Ecto neural progenitor cell (in vitro differentiated cells): ENCODE measurements around the gene CD58.
"Not testable (repeated sequence)": the region's sequence is repeated elsewhere in the genome, so short reads cannot be mapped to it uniquely, and the experiment has no call there.

ENCODE experiments used
- DNase-seq: peaks from one replicate; pipeline ENCODE4 v3.0.0-alpha.2; 2018; ENCODE audit warnings: low spot score

CD58 gene, protein sequence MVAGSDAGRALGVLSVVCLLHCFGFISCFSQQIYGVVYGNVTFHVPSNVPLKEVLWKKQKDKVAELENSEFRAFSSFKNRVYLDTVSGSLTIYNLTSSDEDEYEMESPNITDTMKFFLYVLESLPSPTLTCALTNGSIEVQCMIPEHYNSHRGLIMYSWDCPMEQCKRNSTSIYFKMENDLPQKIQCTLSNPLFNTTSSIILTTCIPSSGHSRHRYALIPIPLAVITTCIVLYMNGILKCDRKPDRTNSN

DNA sequence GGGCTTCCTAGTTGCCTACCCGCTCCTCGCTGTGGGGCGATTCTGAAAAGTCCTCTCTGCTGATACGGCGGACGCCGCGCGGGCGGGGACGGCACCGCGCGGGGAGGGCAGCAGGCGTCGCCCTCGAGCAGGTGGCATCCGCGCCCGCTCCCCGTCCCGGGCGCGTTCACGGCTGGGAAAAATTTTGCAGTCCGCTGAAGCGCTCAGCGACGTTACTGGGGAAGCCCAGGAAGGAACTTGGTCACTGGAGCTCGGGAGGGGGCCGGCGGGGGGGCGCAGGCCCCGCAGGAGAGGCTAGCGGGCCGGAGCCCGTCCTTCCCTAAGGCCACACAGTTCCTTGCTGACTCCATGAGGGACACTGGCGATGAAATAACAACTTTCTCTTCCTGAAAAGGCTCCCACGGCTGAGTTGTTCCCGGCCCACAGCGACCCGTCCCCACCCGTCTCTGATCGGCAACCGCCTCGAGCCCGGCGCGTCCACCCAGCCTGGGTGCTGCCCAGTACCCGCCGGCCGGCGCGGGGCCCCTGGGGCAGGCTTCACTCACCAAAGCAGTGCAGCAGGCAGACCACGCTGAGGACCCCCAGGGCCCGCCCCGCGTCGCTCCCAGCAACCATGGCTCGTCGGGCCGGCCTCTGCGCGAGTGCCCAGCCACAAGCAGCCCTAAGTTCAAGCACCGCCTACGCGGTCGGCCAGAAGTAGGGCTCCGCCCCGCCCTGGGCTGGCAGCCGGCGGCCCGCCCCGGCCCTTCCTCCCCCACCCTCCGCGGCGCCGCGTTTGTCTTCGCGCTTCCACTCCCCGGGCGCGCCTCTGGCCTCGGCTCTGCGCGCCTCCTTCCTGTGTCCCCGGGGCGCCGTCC, at the start of gene CD58:
TSS of gene CD58 (minus strand) at position 669 of the 857 bp plus-strand sequence. CDS start at position 615, 54 bp downstream.
- peak; percentile 90 for DNase-seq

DNA sequence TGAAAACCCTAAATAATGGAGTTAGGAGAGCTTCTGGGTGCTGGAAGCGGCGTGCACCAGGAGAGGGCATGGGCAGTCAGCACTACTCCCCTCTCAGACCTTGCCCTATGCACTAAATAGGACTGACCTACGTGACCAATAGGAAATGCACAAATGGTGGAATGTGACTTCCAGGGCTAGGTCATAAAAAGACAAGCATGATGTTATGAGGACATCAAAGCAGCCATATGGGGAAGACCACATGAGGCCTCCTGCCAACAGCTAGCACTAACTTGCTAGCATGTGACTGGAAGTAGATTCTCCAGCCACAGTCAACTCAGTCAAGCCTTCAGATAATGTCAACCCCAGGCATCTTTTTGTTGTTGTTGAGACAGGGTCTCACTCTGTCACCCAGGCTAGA, 49.6 kb upstream of the CD58 start:
- not testable (repeated sequence) for DNase-seq

DNA sequence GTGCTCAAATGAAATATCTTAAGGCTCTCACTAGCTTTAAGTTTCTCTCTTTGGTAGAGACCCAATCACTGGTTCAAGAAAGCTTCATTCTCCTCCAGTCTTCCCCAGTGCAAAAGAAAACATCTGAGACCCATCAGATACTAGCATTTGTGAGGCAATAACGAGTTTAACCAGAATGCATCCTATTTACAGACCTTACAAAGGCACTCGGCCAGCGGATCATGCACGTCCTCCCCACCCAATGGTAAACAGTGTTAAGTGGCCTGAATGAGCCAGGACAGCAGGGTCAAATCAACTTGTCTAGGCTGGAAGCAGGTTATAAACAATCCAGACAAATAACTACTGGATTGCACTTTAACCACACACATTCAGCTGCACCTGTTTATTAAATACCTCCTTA, 48.3 kb upstream of the CD58 start:
- DNase-seq: not testable (repeated sequence)

DNA sequence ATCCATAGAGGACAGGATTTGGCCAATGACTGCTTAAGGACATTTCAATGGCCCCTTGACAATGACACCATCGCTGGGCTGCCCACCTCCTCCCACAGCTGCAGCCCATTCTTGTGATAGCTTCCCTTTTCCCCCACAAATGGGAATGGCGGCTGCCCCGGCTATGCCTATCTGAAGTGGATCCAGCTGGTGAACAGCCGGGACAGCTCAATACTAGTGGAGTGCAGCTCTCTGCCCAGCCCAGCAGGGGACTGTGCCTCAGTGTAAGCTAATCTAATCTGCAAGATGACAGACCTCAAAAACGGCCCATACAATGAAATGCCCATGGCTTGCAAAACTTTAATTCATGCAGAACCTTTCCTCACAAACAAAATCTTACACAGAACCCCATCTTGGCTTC, 47.0 kb upstream of the CD58 start:
- not testable (repeated sequence) for DNase-seq

DNA sequence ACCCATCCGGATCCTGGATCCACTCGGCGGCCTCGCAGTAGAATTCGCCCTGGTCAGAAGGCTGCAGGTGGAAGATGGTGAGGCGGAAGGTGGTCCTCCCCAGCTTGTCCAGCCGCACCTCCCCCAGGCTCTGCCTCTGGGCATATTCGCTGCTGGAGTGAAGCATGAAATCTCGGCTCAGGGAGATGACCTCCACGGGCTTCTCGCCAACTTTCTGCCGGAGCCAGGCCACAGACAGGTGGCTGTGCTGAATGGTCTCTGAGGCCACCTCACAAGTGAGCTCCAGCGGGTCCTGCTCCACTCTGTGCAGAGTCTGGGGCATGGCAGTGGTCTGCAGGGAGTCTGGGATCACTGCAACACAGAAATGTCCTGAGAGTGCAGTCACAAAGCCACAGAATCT, 43.0 kb upstream of the CD58 start:
- DNase-seq: not testable (repeated sequence)

DNA sequence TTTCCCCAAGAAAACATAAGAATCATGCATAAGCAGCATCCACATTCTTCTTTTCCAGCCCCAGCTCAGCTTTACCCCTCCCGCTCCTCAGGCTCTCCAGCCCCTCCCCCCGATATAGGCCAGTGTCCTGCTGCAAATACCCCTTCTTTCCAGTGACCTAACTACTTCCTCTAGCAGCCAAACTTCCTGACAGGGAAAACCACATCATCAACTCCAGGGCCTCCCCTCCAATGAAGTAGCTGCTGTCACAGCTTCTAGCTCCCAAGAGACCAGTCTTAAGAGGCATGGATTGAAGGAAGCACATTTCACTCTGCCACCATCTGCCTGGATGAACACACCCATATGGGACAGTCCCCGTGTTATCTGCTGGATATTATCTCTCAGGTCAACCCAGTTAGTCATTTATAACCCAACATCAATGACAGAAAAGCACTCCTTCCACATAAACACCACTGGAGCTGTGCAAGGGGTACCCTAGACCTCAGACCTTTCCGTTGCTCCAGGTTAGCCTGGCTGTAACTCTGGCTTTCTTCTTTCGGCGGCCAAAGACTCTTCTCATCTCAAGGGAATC, 39.1 kb upstream of the CD58 start:
- DNase-seq: not testable (repeated sequence)

DNA sequence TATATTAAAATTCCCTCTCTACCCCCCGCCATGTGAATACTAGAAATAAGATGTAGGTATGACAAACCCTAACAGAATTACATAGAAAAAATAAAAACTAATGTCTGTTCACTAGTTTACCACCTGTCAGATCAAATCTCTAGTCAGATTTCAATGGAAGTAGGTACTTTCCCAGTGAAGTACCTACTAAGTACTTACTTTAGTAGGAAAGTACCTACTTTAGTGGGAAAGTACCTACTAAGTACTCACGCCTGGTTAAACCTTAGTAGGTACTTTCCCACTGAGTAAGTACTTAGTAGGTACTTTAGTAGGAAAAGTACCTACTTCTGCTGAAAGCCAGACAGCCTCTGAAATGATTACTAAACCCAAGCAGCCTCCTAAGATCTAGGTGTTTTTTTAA, 38.0 kb upstream of the CD58 start:
- DNase-seq: not testable (repeated sequence)

DNA sequence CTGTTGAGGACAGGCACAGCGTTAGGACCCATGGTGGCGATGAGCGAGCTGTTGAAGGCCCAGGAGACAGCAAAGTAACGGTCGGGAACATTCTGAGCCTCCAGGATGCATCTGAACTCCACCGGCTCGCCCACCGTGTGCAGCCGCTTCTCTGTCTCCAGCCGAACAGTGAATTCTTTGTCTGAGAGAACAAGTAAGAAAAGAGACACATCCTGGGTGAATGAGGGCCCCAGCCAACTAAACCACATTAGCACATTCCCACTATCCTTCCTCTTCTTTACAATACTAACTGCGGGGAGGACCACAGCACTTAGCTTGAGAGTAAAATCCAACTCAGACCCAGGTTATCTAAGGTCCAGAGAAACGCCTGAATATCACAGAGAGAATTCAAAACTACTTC, 37.3 kb upstream of the CD58 start:
- DNase-seq: not testable (repeated sequence)

DNA sequence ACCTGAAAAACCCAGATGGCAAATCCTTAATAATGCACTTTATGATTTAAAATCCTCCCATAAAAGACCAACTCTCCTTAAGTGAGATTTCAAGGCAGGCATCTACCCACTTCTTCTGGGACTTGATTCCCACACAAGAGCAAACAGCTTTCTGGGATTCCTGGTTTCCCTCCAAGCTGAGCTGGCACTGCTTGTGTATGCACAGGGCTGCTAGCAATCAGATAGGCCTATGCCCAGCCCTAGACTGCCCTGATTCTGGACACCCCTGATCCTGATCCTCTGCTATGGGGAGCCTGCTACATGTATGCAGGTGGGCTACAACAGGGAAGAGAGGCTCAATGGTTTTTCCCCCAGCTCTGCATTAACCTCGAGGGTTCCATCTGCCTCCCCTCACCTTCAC, 36.6 kb upstream of the CD58 start:
- DNase-seq: not testable (repeated sequence)

DNA sequence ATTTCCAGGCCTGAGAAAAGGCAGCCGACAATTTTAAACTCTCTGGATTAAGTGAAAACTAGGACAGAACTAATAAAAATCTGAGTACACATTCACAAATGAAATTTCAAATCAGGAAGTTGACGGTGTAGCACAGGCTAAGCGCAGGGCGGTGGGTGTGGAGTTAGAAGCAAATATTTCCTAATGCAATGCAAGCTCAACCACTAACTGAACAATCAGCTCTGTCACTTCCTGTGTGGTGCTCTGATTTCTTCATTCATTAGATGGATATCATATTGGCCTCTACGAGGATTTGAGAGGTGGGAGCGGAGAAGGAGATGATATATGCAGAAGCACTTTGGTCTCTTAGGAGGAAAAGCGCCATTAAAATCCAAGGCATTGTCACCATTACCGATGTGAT, 35.2 kb upstream of the CD58 start:
- DNase-seq: not testable (repeated sequence)

DNA sequence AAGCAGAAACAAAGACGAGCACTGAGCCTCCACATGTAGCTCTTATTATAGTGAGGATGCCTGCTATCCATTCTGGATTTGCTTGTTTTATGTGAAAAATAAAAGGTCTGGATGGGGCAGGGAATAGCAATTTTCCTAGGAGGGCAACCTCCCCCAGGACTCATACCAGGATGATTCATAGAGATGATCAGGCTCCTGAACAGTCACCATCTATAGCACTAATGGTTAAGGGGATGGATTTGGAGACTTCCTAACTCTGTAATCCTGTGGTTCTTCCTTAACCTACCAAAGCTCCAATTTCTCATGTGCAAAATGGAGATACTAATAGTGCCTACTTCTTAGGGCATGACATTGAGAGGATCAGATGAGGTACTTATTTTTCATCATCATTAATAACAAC, 34.5 kb upstream of the CD58 start:
- no peak for DNase-seq

DNA sequence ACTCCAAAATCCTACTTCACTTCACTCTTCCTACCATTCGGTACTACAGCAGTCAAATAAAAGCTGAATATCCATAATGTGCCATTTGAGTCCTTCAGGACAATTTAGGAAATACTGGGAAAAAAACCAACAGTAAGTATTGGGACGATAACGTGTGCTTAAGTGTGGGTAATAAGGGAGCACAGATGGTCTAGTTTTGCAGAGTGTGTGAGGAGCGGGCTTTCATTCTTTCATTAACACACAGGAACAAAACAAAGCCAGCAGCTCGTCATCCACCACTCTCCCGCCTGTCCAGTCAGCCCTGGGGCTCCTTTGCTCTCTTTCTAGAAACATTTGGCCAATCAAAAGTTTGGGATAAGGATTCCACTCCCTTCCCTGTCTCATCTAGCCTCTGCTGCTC, 33.6 kb upstream of the CD58 start:
- not testable (repeated sequence) for DNase-seq

DNA sequence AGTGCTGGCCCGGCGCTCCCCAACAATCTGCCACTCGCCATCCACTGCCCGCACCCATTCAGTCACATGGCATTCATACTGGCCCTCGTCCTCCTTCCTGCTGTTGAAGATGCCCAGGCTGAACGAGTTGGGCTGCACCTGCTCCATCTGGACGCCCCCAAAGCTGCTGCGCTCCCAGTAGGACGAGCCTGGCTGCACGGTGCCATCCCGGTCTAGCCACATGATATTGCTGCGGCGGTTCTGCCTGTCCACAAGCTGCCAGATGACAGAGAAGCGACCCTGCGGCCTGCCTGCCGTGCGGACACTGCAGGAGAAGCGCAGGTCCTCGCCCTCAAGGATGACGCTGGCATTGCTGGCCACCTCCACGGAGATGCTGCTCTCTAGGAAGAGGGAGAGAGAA, 32.8 kb upstream of the CD58 start:
- not testable (repeated sequence) for DNase-seq

DNA sequence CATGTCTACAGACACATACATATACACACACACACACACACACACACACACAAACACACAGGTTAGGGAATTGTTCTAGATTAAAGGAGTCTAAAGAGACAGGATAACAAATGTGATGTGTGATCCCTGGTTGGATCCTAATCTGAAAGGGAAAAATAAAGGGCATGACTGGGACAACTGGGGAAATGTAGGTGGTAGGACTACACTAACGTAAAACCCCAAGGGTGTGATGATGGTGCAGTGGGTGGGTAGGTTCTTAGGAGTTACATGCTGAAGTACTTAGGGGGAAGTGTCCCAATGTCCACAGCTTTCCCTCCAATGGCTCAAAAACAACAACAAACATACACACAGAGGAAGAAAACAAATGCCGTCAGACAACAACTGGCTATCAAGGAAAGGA, 28.5 kb upstream of the CD58 start:
- DNase-seq: not testable (repeated sequence)

DNA sequence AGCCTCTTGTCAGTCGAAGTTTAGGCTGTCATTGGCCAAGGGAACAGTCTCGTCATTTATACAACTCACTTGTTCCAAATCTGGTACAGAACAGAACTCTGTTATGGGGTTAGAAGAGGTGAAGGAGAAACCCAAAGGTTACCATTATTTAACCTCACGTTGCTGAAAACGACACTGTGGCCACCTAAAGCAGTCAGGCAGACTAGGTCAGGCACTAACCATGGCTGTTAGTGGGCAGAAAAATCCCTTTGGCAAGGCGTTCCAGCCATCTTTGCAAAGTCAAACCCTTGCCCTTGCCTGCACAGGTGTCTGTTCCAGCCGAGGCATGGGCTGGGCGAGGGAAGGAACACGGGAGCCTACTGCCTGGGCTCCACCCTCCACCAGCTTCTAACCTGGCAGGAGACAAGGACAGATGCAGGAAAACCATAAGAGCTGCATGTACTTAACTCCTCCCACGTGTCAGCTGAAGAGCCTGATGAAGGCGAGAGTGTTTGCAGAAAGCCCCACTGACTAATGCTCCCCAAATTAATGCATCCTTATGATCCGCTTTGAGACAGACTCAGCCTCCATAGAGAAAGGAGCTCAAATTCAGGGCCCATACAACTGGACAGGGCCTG, 27.7 kb upstream of the CD58 start:
- DNase-seq: not testable (repeated sequence)

DNA sequence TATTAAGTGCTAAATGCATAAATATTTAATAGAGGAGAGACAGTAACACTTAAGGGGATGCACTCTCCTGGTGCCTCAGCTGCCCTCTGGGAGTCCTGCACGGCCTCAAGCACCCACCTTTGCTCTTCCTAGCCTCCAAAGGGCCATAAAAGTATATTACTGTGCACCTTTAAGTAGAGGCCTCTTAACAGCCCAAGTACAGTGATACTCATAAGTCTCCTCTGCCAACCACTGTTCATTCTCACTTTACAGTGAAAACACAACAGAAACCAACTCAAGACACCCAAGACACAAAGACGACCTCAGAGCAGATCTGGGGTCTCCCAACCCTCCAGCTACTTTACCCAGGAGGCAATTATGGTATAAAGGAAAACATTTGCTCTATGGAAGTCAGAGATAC, 26.6 kb upstream of the CD58 start:
- not testable (repeated sequence) for DNase-seq

DNA sequence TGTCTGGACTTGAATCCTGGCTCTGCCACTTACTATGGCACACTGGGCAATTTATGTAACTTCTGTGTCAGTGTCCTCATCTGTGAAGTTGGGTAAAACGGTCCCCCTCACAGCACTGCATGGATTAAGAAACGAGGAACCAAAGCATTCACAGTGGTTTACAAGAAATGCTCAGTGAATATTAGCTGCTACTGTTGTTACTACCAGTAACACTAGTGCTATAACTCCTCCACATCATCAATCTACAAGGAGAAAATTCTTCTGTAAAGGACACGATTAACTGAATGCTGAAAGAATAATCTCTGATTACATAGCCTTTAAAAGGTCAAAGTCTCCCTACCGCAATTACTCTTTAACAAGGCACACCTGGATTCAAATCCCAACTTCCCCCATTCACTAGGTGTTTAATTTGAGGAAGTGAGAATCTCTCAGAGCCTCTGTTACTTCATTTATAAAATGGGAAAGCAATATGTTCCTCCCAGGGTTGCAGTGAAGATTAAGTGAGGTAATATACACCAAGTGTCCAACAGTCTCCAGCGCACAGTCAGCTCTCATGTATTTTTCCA, 26.0 kb upstream of the CD58 start:
- not testable (repeated sequence) for DNase-seq

DNA sequence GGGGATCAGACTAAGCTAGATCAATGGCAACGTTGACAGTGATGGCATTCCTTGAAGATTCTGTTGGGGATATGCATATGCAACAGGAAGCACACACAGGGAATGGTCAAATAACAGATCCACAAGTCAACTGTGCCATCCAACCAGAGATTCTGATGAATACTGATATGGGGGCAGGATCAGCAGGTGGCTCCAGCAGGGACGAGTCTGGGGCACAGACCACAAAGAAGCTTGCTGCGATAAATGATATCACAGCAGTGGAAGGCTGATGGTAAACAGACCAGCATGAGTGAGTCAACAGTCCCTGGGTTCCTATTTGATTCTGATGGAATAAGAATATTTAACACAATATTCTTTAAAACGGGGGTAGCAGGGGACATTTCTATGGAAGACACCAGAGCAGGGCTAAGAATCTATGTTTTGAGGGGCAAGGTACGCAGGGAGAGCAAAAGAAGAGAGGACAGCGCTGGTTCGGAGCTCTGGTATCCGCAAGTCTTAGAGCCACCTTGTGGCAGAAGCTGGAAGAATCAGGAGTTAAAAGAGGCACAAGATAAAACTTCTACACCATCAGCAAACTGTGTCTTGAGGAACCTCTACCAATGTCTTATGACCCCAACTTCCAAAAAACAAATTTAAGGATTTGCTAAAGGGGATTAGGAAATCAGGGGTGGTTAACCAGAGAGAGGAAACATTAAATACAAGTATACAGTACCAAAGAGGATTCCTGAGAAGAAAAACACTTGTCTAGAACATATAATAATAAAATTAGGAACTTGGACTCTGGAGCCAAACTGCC, 25.3 kb upstream of the CD58 start:
- DNase-seq: not testable (repeated sequence)

DNA sequence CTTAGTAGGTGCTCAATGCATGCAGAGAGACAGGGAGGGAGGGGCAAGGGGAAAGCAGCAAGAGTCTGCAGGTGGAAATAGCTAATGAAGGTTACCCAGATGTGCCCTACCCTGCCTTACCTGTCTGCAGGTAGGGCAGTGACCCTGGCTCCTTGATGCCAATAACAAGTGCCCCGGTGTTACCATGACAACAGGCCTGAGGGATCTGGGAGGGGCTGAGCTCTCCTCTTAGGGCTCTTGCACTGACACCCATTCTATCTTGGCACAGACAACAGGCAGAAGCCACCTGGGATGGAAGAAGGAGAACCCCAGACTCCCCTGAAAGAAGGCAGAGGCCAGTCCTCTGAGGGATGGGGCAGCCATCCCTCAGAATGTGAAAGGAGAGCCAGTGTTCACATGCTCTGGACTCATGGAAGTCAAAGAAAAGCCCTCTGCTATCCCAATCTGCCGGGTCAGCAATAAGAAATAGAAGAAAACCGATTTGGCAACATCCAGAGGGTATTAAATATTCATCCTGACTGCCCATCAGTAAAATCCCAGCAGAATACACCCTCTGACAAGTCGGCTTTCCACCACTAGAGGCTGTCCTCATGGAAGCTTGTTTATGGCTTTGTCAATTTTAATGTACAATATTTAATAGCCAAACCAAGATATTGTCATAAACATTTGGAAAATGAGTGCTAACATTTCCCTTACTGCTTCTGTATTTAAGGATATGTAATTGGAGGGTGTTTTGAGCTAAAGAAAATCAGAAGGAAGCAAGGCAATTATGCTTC, 24.4 kb upstream of the CD58 start:
- not testable (repeated sequence) for DNase-seq

DNA sequence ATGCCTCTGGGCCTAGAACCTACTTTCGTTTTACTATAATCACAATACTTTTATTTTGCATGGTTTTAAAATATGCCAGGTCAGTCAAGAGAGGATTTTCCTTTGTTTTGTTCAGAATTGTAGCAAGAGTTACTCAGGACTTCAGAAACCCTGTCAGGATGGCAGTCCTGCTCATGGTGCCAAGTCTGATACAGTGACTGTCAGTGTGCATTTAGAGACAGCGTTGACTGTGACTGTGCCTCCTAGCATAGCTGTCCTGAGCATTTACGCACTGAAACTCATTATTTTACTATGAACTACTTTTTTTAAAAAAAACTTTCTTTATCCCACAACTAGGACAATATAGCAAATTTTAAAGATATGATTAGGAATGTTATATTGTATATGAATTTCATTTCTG, 23.2 kb upstream of the CD58 start:
- not testable (repeated sequence) for DNase-seq

DNA sequence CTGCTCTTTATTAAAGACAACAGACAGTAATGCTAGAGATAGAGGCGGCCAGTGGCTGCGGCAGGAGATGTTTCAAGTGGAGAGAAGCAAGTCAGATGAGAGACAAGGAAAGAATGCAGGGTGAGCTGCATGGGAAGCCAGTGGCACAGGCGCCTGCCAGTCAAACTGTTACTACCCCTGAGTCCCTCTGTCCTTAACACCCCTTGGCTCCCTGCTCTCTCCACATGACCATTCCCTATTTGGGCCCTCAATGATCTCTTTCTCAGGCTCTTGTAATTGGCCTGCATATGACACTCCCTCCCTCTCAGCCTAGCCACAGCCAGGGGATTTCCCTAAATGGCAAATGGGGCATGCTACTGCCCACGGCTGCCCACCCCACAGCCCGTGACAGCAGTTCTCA, 22.6 kb upstream of the CD58 start:
- DNase-seq: not testable (repeated sequence)
